GM18520 (cell line): Measurements from ENCODE around the gene ABLIM2.
A peak's percentile ranks its signal among the peaks of the same experiment; 100 is the strongest.

Source experiments
- ATAC-seq: cut with Tn5 transposase; IDR thresholded peaks from one replicate; pipeline ENCODE4 v1.9.1; 2021; ENCODE audit not compliant: unreplicated experiment

The ABLIM2 gene

GRCh38 chr4:8176547-8177399, 18.2 kb upstream of the ABLIM2 start:
- ATAC-seq, result no peak

GRCh38 chr4:8175686-8176085, 17.1 kb upstream of the ABLIM2 start:
- ATAC-seq, result no peak

- no peak for ATAC-seq
These were observed 16.4 kb upstream of the ABLIM2 start for GRCh38 chr4:8174970-8175369.

GRCh38 chr4:8173492-8174242, 15.1 kb upstream of the ABLIM2 start:
- no peak for ATAC-seq

GRCh38 chr4:8171984-8172924, 13.6 kb upstream of the ABLIM2 start:
- peak; percentile 57 for ATAC-seq

GRCh38 chr4:8171266-8171665, 12.7 kb upstream of the ABLIM2 start:
- no peak for ATAC-seq

- ATAC-seq, result no peak
These were observed 11.7 kb upstream of the ABLIM2 start for GRCh38 chr4:8170341-8170740.

- ATAC-seq, result no peak
These were observed 11.2 kb upstream of the ABLIM2 start for GRCh38 chr4:8169763-8170162.

- no peak for ATAC-seq
These were observed 10.4 kb upstream of the ABLIM2 start for GRCh38 chr4:8168832-8169598.

- ATAC-seq, result no peak
These were observed 9.6 kb upstream of the ABLIM2 start for GRCh38 chr4:8168232-8168631.

- no peak for ATAC-seq
These were observed 9.2 kb upstream of the ABLIM2 start for GRCh38 chr4:8167815-8168214.

- no peak for ATAC-seq
These were observed 8.7 kb upstream of the ABLIM2 start for GRCh38 chr4:8167291-8167690.

GRCh38 chr4:8165374-8165896, 6.8 kb upstream of the ABLIM2 start:
- ATAC-seq, result no peak

- ATAC-seq, result no peak
These were observed 6.1 kb upstream of the ABLIM2 start for GRCh38 chr4:8164687-8165086.

- ATAC-seq, result no peak
These were observed 5.6 kb upstream of the ABLIM2 start for GRCh38 chr4:8164194-8164565.

GRCh38 chr4:8163436-8164193, 5.0 kb upstream of the ABLIM2 start:
- ATAC-seq, result no peak

GRCh38 chr4:8163026-8163425, 4.4 kb upstream of the ABLIM2 start:
- ATAC-seq, result no peak

GRCh38 chr4:8162625-8163024, 4.0 kb upstream of the ABLIM2 start:
- ATAC-seq, result no peak

- no peak for ATAC-seq
These were observed 2.0 kb upstream of the ABLIM2 start for GRCh38 chr4:8160572-8160971.

- no peak for ATAC-seq
These were observed 1.6 kb upstream of the ABLIM2 start for GRCh38 chr4:8160233-8160560.
